ENCODE measurements around the gene KIRREL1. TPM values are rescaled to one million over a fixed set of nuclear protein-coding genes. Genes with fewer than 3 reads are reported as not detected.

Gene KIRREL1
- total RNA-seq, 1 donor = 120 TPM

DNA sequence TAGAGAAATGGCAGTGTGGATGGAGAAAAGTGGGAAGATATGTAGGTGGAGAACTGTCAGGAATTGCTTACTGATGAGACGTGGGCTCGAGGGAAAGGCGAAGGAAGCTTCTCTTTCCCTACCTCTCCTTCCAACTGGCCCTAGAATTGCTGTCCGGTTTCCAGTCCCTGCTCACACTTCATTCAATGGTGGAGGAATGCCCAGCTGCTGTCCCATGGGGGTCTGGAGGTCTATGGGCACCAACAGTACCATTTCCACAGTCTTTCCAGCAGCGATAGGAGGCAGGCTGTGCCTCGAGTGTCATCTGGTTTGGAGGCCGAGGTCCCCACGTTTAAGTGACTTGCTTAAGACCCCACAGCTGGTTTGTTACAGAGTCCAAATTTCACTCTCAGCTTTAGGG is 155.7 kb downstream of the KIRREL1 start:
- TF ChIP-seq, protein P1, sequence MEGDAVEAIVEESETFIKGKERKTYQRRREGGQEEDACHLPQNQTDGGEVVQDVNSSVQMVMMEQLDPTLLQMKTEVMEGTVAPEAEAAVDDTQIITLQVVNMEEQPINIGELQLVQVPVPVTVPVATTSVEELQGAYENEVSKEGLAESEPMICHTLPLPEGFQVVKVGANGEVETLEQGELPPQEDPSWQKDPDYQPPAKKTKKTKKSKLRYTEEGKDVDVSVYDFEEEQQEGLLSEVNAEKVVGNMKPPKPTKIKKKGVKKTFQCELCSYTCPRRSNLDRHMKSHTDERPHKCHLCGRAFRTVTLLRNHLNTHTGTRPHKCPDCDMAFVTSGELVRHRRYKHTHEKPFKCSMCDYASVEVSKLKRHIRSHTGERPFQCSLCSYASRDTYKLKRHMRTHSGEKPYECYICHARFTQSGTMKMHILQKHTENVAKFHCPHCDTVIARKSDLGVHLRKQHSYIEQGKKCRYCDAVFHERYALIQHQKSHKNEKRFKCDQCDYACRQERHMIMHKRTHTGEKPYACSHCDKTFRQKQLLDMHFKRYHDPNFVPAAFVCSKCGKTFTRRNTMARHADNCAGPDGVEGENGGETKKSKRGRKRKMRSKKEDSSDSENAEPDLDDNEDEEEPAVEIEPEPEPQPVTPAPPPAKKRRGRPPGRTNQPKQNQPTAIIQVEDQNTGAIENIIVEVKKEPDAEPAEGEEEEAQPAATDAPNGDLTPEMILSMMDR (IDR thresholded peaks at IDR 0.05; ENCODE audit: insufficient read depth, low read depth, low read length) = no peak
- no peak for DNase-seq (ENCODE audit: low read depth)
- peak overlapping the region; percentile 57 for H3K4me3 ChIP-seq (ENCODE audit: low read depth, low read length)

Other genes with a start within 250 kb of the KIRREL1 start
- not detected in 2 replicates for gene FCRL2, start 216.5 kb upstream of the KIRREL1 start, total RNA-seq
- not detected in 2 replicates for gene FCRL1, start 173.5 kb upstream of the KIRREL1 start, total RNA-seq
- gene CD5L, start 151.8 kb upstream of the KIRREL1 start, total RNA-seq = not detected in 2 replicates
- gene CD1D, start 187.2 kb downstream of the KIRREL1 start, total RNA-seq = under 0.01 TPM in 2 replicates

Measured in fibroblast of villous mesenchyme (primary cell).